VCaP (cell line): ENCODE data around the gene ARRB2.

Experiments
- H3K27ac ChIP-seq: fragments of 450-650 bp; 2 replicates; pipeline ENCODE4 v1.5.1; 2017
- CTCF ChIP-seq: fragments of 450-650 bp; conservative IDR thresholded peaks from 2 replicates; pipeline ENCODE4 v1.5.1; 2017; ENCODE audit warnings: mild to moderate bottlenecking, moderate library complexity

ARRB2 gene

GRCh38 chr17:4672751-4673150, 37.7 kb upstream of the ARRB2 start:
- no peak for TF ChIP-seq CTCF
- no peak overlapping the region for H3K27ac ChIP-seq

- H3K27ac ChIP-seq, result no peak overlapping the region
- TF ChIP-seq CTCF, result no peak
These were observed 37.3 kb upstream of the ARRB2 start for GRCh38 chr17:4673169-4673568.

GRCh38 chr17:4673986-4674684, 36.3 kb upstream of the ARRB2 start:
- no peak overlapping the region for H3K27ac ChIP-seq

GRCh38 chr17:4674685-4674998, 35.8 kb upstream of the ARRB2 start:
- no peak overlapping the region for H3K27ac ChIP-seq
- no peak for TF ChIP-seq CTCF

More at GRCh38 chr17:4673986-4674684, 36.3 kb upstream of the ARRB2 start:
- no peak for TF ChIP-seq CTCF

GRCh38 chr17:4675791-4676190, 34.6 kb upstream of the ARRB2 start:
- TF ChIP-seq CTCF, result no peak
- no peak overlapping the region for H3K27ac ChIP-seq

GRCh38 chr17:4676791-4677190, 33.6 kb upstream of the ARRB2 start:
- no peak for TF ChIP-seq CTCF
- H3K27ac ChIP-seq, result no peak overlapping the region

- TF ChIP-seq CTCF, result no peak
- no peak overlapping the region for H3K27ac ChIP-seq
These were observed 31.9 kb upstream of the ARRB2 start for GRCh38 chr17:4678448-4679026.
